GM23248 (cell line): ENCODE results near the gene REC114. TPM values are rescaled to one million over a fixed set of nuclear protein-coding genes. Genes with fewer than 3 reads are reported as not detected.

Experiments
- DNase-seq: peaks from one replicate; pipeline ENCODE4 v3.0.0-alpha.2; 2015
- H2AFZ ChIP-seq: fragments of 200-600 bp; sonication (generic); 2 replicates; pipeline ENCODE4 v1.6.1; 2016; ENCODE audit warnings: antibody characterized with exemption
- H3F3A ChIP-seq: fragments of 200-600 bp; sonication (generic); 2 replicates; pipeline ENCODE4 v1.6.1; 2016; ENCODE audit warnings: mild to moderate bottlenecking, antibody characterized with exemption, mixed run types; ENCODE audit not compliant: insufficient read depth
- H3K27ac ChIP-seq: fragments of 200-600 bp; sonication (generic); 2 replicates; pipeline ENCODE4 v1.5.1; 2016; ENCODE audit warnings: mild to moderate bottlenecking
- H3K27me3 ChIP-seq: fragments of 200-600 bp; sonication (generic); replicated peaks from 2 replicates; pipeline ENCODE4 v1.6.1; 2016; ENCODE audit warnings: mild to moderate bottlenecking; ENCODE audit not compliant: insufficient read depth
- H3K36me3 ChIP-seq: fragments of 200-600 bp; sonication (generic); 2 replicates; pipeline ENCODE4 v1.6.1; 2016; ENCODE audit warnings: low read depth, mild to moderate bottlenecking
- H3K4me1 ChIP-seq: fragments of 200-600 bp; sonication (generic); 2 replicates; pipeline ENCODE4 v1.6.1; 2016; ENCODE audit warnings: mild to moderate bottlenecking; ENCODE audit not compliant: insufficient read depth
- H3K4me2 ChIP-seq: fragments of 200-600 bp; sonication (generic); one replicate; pipeline ENCODE4 v1.6.1; 2016; ENCODE audit warnings: mild to moderate bottlenecking; ENCODE audit not compliant: unreplicated experiment
- H3K4me3 ChIP-seq: fragments of 200-600 bp; sonication (generic); 2 replicates; pipeline ENCODE4 v1.5.1; 2016; ENCODE audit warnings: mild to moderate bottlenecking
- H3K79me2 ChIP-seq: fragments of 200-600 bp; sonication (generic); 2 replicates; pipeline ENCODE4 v1.6.1; 2016; ENCODE audit warnings: mild to moderate bottlenecking; ENCODE audit not compliant: insufficient read depth
- H3K9ac ChIP-seq: fragments of 200-600 bp; sonication (generic); 2 replicates; pipeline ENCODE4 v1.6.1; 2016; ENCODE audit warnings: mild to moderate bottlenecking
- H3K9me2 ChIP-seq: fragments of 200-600 bp; sonication (generic); 2 replicates; pipeline ENCODE4 v1.6.1; 2016; ENCODE audit warnings: mixed run types, mild to moderate bottlenecking, moderate library complexity; ENCODE audit not compliant: insufficient read depth
- H3K9me3 ChIP-seq: fragments of 200-600 bp; sonication (generic); one replicate; pipeline ENCODE4 v1.6.1; 2017; ENCODE audit warnings: low read depth
- H4K20me1 ChIP-seq: fragments of 200-600 bp; sonication (generic); 2 replicates; pipeline ENCODE4 v1.6.0; 2016; ENCODE audit not compliant: insufficient read depth
- EZH2 ChIP-seq: fragments of 200-600 bp; sonication (generic); IDR thresholded peaks from 2 replicates; pipeline ENCODE4 v1.6.1; 2018; ENCODE audit warnings: antibody characterized with exemption, mild to moderate bottlenecking; ENCODE audit not compliant: insufficient read depth, poor library complexity, severe bottlenecking
- EZH2phosphoT487 ChIP-seq: fragments of 200-600 bp; sonication (generic); IDR thresholded peaks from 2 replicates; pipeline ENCODE4 v1.6.1; 2018; ENCODE audit warnings: antibody characterized with exemption, moderate library complexity, mild to moderate bottlenecking, low read depth; ENCODE audit not compliant: insufficient read depth
- WGBS, 2 experiments: methylation state at CpG; one replicate each; pipeline ENCODE4 v1.1.6; 2015 to 2017; ENCODE audit warnings: low lambda C conversion rate in 2 of 2, low coverage in 1 of 2; ENCODE audit errors: missing lambda C conversion rate in 2 of 2; 5-methylcytosine and 5-hydroxymethylcytosine counted together
- in situ Hi-C: fragments of 300-500 bp; cut with MboI; formaldehyde crosslinking; loops from 2 replicates; pipeline ENCODE4 v1.15.0; 2020
- polyA plus RNA-seq: library from polyadenylated mRNA; unstranded; fragments of >200 nt; fragmentation: Nextera tagmentation; extraction: Ambion mirVana; gene quantifications from 2 replicates; pipeline ENCODE4 v1.2.1, GENCODE V29; 2016
- total RNA-seq: library from RNA; depleted of rRNA; stranded (reverse); fragments of >200 nt; shearing (Covaris generic); gene quantifications from 2 replicates; pipeline ENCODE4 v1.2.3, GENCODE V29; 2014

Gene REC114
- total and polyA plus RNA-seq, 2 experiments from 2014 or later = not detected

DNA sequence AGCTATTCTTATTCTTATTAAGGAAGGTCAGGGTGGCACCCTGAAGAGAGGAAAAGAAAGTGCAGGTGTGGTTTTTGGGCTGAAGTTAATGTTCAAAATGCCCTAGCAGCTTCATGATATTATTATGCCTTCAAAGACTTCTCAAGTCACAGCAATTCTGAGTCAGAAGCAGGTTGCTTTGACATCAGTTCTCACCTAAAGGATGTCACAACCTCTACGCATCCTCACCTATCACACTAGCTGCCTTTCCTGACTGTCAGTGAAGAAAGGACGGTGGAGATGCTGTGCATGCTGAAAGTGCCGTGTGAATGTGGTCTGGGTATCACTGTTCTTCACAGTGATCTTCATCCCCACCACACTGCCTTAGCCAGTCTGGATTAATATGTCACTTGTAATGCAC lies 140.6 kb downstream of the REC114 start:
- TF ChIP-seq EZH2phosphoT487 (no peak), EZH2 (no peak)
- Histone ChIP-seq H3K27ac (no peak overlapping the region), H3K9ac (no peak overlapping the region), H2AFZ (no peak overlapping the region), H3K36me3 (peaks cover 57% of the 10 kb centered on the region), H3F3A (0 out of 2 replicates have a peak, but pooled peaks cover 4% of the 10 kb centered on the region), H3K9me2 (no peaks in the 10 kb centered on the region), H3K4me1 (no peaks in the 10 kb centered on the region), H3K27me3 (no peaks in the 10 kb centered on the region), H3K79me2 (peaks cover 91% of the 10 kb centered on the region), H4K20me1 (no peaks in the 10 kb centered on the region), H3K9me3 (no peaks in the 10 kb centered on the region), H3K4me2 (no peak overlapping the region), H3K4me3 (no peak overlapping the region)
- WGBS, 2 experiments = 89 to 91% methylated on average over 3 of the region's 3 CpGs
- no peak for DNase-seq
- in situ Hi-C loops = no loop called here

GRCh38 chr15:73584699-73585420 lies 141.9 kb downstream of the REC114 start:
- Histone ChIP-seq H3K27me3 (no peaks in the 10 kb centered on the region), H4K20me1 (no peaks in the 10 kb centered on the region), H3K36me3 (peaks cover 67% of the 10 kb centered on the region), H3K4me3 (no peak overlapping the region), H3K9me3 (no peaks in the 10 kb centered on the region), H3K27ac (no peak overlapping the region), H3F3A (0 out of 2 replicates have a peak, but pooled peaks cover 4% of the 10 kb centered on the region), H3K9me2 (no peaks in the 10 kb centered on the region), H3K4me2 (no peak overlapping the region), H2AFZ (no peak overlapping the region), H3K4me1 (no peaks in the 10 kb centered on the region), H3K79me2 (peaks cover 94% of the 10 kb centered on the region), H3K9ac (no peak overlapping the region)
- in situ Hi-C loops = no loop called here
- DNase-seq = no peak
- 70 to 72% methylated on average over 5 of the region's 5 CpGs for WGBS, 2 experiments
- TF ChIP-seq EZH2 (no peak), EZH2phosphoT487 (no peak)

GRCh38 chr15:73585871-73586654 lies 143.1 kb downstream of the REC114 start:
- Histone ChIP-seq H3K9me3 (no peaks in the 10 kb centered on the region), H3K79me2 (peaks cover 98% of the 10 kb centered on the region), H3K9ac (no peak overlapping the region), H3K27me3 (no peaks in the 10 kb centered on the region), H2AFZ (no peak overlapping the region), H3K4me1 (no peaks in the 10 kb centered on the region), H3K9me2 (no peaks in the 10 kb centered on the region), H4K20me1 (no peaks in the 10 kb centered on the region), H3F3A (0 out of 2 replicates have a peak, but pooled peaks cover under 1% of the 10 kb centered on the region), H3K4me2 (no peak overlapping the region), H3K36me3 (peaks cover 71% of the 10 kb centered on the region), H3K27ac (no peak overlapping the region), H3K4me3 (no peak overlapping the region)
- 88% methylated on average over 5 of the region's 5 CpGs for WGBS, 2 experiments
- in situ Hi-C loops = no loop called here
- TF ChIP-seq EZH2phosphoT487 (no peak), EZH2 (no peak)
- DNase-seq = no peak

DNA sequence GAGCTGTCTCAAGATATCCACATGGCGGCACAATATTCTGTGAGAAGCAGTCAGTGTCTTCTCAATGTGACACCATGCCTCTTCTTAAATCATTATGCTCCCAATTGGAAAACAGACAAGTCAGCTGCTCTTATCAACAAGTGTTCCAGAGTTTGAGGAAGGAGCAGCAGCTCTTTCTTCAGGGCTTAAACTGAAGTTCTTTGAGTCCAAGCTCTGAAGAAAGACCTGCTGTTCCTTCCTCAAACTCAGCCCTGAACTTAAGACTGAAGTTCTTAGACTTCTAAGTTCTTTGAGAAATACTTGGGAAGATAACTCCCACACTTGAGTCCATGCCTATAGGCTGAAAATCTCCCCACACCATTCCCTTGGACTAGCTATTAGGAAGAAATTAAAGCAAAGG lies 146.8 kb downstream of the REC114 start:
- Histone ChIP-seq H3K9me2 (no peaks in the 10 kb centered on the region), H3K4me1 (no peaks in the 10 kb centered on the region), H2AFZ (no peak overlapping the region), H3K9me3 (no peaks in the 10 kb centered on the region), H3K27me3 (no peaks in the 10 kb centered on the region), H3F3A (no peaks in the 10 kb centered on the region), H3K4me3 (no peak overlapping the region), H3K36me3 (peaks cover 53% of the 10 kb centered on the region), H3K4me2 (no peak overlapping the region), H3K79me2 (peaks cover 100% of the 10 kb centered on the region), H3K9ac (no peak overlapping the region), H3K27ac (no peak overlapping the region), H4K20me1 (no peaks in the 10 kb centered on the region)
- in situ Hi-C loops = no loop called here
- no peak for DNase-seq
- WGBS, 2 experiments = 96 to 100% methylated on average over 1 of the region's 1 CpG
- no peak for TF ChIP-seq EZH2
- no peak for TF ChIP-seq EZH2phosphoT487
